Measurements from ENCODE around the gene ATG7.

ATG7 gene

GRCh38 chr3:11272906-11273574 lies 843 bp downstream of the ATG7 start:
- TF ChIP-seq, protein P1, sequence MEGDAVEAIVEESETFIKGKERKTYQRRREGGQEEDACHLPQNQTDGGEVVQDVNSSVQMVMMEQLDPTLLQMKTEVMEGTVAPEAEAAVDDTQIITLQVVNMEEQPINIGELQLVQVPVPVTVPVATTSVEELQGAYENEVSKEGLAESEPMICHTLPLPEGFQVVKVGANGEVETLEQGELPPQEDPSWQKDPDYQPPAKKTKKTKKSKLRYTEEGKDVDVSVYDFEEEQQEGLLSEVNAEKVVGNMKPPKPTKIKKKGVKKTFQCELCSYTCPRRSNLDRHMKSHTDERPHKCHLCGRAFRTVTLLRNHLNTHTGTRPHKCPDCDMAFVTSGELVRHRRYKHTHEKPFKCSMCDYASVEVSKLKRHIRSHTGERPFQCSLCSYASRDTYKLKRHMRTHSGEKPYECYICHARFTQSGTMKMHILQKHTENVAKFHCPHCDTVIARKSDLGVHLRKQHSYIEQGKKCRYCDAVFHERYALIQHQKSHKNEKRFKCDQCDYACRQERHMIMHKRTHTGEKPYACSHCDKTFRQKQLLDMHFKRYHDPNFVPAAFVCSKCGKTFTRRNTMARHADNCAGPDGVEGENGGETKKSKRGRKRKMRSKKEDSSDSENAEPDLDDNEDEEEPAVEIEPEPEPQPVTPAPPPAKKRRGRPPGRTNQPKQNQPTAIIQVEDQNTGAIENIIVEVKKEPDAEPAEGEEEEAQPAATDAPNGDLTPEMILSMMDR (IDR thresholded peaks at IDR 0.05; ENCODE audit: low read length, missing control alignments), result no peak
- peak; percentile 33 for DNase-seq (ENCODE audit: low read depth)
- H3K4me3 ChIP-seq (replicated peaks; ENCODE audit: low read depth, low read length), result peak overlapping the region; percentile 74

DNA sequence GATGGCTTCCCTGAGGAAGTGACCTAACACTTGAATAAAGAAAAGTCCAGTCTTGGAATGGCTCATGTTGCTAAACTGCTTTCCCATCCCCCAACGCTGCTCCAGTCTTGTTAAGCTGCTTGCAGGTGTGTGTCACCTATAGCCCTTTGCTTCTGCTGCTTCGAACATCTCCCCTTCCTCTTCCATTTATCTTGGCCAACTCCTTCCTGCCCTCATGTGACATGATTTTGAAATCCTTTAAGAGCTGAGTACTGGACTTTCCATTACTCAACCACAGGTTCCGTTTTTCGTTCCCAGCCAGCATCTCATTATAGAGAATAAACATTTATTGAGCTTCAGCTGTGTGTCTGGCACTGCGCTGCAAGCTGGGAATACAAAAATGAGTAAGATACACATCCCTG lies 1.7 kb downstream of the ATG7 start:
- no peak overlapping the region for H3K4me3 ChIP-seq (replicated peaks; ENCODE audit: low read depth, low read length)
- no peak for DNase-seq (ENCODE audit: low read depth)
- TF ChIP-seq, protein P1 (IDR thresholded peaks at IDR 0.05; ENCODE audit: low read length, missing control alignments), result no peak

- TF ChIP-seq, protein P1 (IDR thresholded peaks at IDR 0.05; ENCODE audit: low read length, missing control alignments), result no peak
- DNase-seq (ENCODE audit: low read depth), result no peak
- no peak overlapping the region for H3K4me3 ChIP-seq (replicated peaks; ENCODE audit: low read depth, low read length)
These were observed 2.5 kb downstream of the ATG7 start for GRCh38 chr3:11274566-11275142.

DNA sequence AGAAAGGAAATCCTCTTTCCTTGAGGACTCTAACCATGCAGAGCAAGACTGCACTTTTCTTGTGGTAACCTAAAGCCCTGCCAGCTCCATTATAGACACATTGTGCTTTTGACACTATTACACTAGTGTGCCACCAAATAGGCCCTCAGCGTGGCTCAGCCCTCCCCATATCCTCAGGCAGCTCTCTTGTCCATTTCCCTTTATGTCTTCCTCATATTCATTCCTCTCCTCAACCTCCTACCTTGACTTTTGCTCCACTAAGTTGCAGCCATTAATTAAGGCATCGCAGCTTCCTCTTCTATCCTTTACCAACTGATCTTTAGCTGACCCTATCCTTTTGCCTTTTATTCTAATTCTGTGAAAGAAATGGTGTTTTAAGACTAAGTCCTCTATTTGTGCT lies 3.7 kb downstream of the ATG7 start:
- TF ChIP-seq, protein P1 (IDR thresholded peaks at IDR 0.05; ENCODE audit: low read length, missing control alignments), result no peak
- H3K4me3 ChIP-seq (replicated peaks; ENCODE audit: low read depth, low read length), result no peak overlapping the region

DNA sequence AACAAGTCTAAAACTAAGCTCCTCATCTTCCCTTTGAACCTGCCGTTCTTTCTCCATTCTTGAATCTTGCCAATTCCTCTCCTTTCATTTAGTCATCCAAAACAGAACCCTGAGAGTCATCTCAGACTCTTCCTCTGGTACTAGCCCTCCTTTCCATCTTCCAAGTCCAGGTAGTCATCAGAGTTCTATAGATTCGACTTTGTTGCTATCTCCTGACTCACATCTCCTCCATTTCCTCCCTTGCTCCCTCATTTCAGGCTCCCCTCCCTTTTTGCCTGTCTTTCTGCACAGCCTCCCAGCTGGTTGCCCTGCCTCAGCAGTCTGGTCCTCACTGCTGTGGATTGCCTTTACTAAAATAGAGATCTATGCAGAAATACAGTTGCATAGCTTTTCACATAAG lies 4.7 kb downstream of the ATG7 start:
- TF ChIP-seq, protein P1 (IDR thresholded peaks at IDR 0.05; ENCODE audit: low read length, missing control alignments), result no peak
- no peak overlapping the region for H3K4me3 ChIP-seq (replicated peaks; ENCODE audit: low read depth, low read length)
- no peak for DNase-seq (ENCODE audit: low read depth)

More for the DNA sequence above, 3.7 kb downstream of the ATG7 start:
- no peak for DNase-seq (ENCODE audit: low read depth)

- DNase-seq (ENCODE audit: low read depth), result peak; percentile 38
- TF ChIP-seq, protein P1 (IDR thresholded peaks at IDR 0.05; ENCODE audit: low read length, missing control alignments), result no peak
- H3K4me3 ChIP-seq (replicated peaks; ENCODE audit: low read depth, low read length), result no peak overlapping the region
These were observed 10.3 kb downstream of the ATG7 start for GRCh38 chr3:11282250-11283138.

Data from fibroblast of pulmonary artery (primary cell).